ENCODE data around the gene LGR6. TPM values are rescaled to one million over a fixed set of nuclear protein-coding genes. Genes with fewer than 3 reads are reported as not detected.

Gene LGR6
- total and polyA plus RNA-seq, 12 donors, result 0.06 to 1.0 (median 0.18) TPM; not detected in 3

GRCh38 chr1:202200669-202201068 is 7.1 kb downstream of the LGR6 start:
- Histone ChIP-seq H3K4me3 (no peak overlapping the region), H3K36me3 (replicated peaks in 1 of 2) (no peaks in the 10 kb centered on the region), H3K27ac (no peak overlapping the region), H3K9me3 (replicated peaks in 1 of 3) (no peaks in the 10 kb centered on the region), H3K4me1 (replicated peaks in 1 of 2) (no peaks in the 10 kb centered on the region), H3K27me3 (no peaks in the 10 kb centered on the region)
- 85 to 93% (median 91%) methylated on average over 7 to 8 of the region's 8 CpGs for WGBS, 4 donors
- DNase-seq, result no peak
- TF ChIP-seq, protein P1, sequence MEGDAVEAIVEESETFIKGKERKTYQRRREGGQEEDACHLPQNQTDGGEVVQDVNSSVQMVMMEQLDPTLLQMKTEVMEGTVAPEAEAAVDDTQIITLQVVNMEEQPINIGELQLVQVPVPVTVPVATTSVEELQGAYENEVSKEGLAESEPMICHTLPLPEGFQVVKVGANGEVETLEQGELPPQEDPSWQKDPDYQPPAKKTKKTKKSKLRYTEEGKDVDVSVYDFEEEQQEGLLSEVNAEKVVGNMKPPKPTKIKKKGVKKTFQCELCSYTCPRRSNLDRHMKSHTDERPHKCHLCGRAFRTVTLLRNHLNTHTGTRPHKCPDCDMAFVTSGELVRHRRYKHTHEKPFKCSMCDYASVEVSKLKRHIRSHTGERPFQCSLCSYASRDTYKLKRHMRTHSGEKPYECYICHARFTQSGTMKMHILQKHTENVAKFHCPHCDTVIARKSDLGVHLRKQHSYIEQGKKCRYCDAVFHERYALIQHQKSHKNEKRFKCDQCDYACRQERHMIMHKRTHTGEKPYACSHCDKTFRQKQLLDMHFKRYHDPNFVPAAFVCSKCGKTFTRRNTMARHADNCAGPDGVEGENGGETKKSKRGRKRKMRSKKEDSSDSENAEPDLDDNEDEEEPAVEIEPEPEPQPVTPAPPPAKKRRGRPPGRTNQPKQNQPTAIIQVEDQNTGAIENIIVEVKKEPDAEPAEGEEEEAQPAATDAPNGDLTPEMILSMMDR (IDR thresholded peaks at IDR 0.05), result no peak
- no peak for TF ChIP-seq POLR2A (IDR thresholded peaks at IDR 0.05)
- intact Hi-C loops (cut with DNase I), result no loop called here

DNA sequence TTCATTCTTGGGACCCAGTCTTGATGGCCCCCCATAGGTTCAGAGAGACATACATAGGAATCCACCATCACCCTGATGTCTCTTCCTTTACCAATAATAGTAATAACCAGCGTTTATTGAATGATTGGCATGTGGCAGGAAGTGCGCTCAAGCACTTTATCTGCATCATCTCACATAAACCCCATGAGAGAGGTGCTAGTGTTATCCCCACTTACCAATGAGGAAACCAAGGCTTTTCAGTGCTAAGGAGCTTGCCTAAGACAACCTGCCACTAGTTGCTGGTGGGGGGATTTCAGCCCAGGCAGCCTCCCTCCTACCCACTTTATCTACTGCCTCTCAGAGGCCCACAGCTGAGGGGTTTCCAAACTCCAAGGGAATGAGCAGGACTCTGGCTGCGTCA is 7.7 kb downstream of the LGR6 start:
- Histone ChIP-seq H3K4me1 (replicated peaks in 1 of 2) (no peaks in the 10 kb centered on the region), H3K27ac (no peak overlapping the region), H3K27me3 (peaks cover 1% of the 10 kb centered on the region), H3K9me3 (replicated peaks in 1 of 3) (no peaks in the 10 kb centered on the region), H3K36me3 (replicated peaks in 1 of 2) (no peaks in the 10 kb centered on the region), H3K4me3 (no peak overlapping the region)
- WGBS, 4 donors, result 57 to 93% (median 79%) methylated on average over 3 of the region's 3 CpGs
- TF ChIP-seq POLR2A (IDR thresholded peaks at IDR 0.05), result no peak
- intact Hi-C loops (cut with DNase I), result no loop called here
- DNase-seq, result no peak

DNA sequence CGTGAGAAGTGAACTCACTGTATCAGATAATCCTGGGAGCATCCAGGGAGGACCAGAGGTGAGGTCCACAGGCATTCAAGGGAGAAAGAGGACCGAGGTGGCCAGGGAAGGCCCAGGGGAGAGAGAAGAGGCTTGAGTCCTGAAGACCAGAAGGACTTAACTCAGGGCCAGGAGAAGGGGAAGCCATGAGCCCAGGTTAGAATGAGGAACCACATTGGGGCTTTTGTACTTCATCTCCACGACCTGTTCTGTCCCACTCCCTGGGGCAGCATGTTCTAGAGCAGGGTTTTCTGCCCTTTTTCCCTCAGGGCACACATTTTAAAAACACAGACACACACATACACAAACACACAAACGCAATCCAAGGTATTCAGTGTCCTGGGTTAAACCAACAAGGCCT is 8.4 kb downstream of the LGR6 start:
- 61 to 75% (median 69%) methylated on average over 4 of the region's 4 CpGs for WGBS, 4 donors
- H3K36me3 ChIP-seq (replicated peaks in 1 of 2), result no peaks in the 10 kb centered on the region
- H3K4me3 ChIP-seq, result no peak overlapping the region
- no peaks in the 10 kb centered on the region for H3K4me1 ChIP-seq (replicated peaks in 1 of 2)
- intact Hi-C loops (cut with DNase I), result no loop called here
- peaks cover 5% of the 10 kb centered on the region for H3K27me3 ChIP-seq
- DNase-seq, result no peak
- no peak overlapping the region for H3K27ac ChIP-seq
- TF ChIP-seq, protein P1 (IDR thresholded peaks at IDR 0.05), result no peak
- no peaks in the 10 kb centered on the region for H3K9me3 ChIP-seq (replicated peaks in 1 of 3)

GRCh38 chr1:202202500-202203168 is 9.0 kb downstream of the LGR6 start:
- Histone ChIP-seq H3K9me3 (replicated peaks in 1 of 3) (no peaks in the 10 kb centered on the region), H3K4me1 (replicated peaks in 1 of 2) (no peaks in the 10 kb centered on the region), H3K27ac (no peak overlapping the region), H3K27me3 (peaks cover 5% of the 10 kb centered on the region), H3K36me3 (replicated peaks in 1 of 2) (no peaks in the 10 kb centered on the region), H3K4me3 (no peak overlapping the region)
- WGBS, 4 donors, result 82 to 94% (median 92%) methylated on average over 7 of the region's 7 CpGs
- TF ChIP-seq POLR2A (IDR thresholded peaks at IDR 0.05), result no peak
- TF ChIP-seq, protein P1 (IDR thresholded peaks at IDR 0.05), result no peak
- no peak for DNase-seq
- intact Hi-C loops (cut with DNase I), result no loop called here
